Measurements from ENCODE around the gene KCTD3. TPM values are rescaled to one million over a fixed set of nuclear protein-coding genes. Genes with fewer than 3 reads are reported as not detected.

The KCTD3 gene
- total RNA-seq, 1 experiment from 2014 or later: 50.7 TPM

GRCh38 chr1:215640429-215641148 is 73.5 kb downstream of the KCTD3 start:
- Histone ChIP-seq H3K36me3 (ENCODE audit: control insufficient read depth, insufficient read depth, low read length) (no peaks in the 10 kb centered on the region), H3K4me1 (peaks cover 16% of the 10 kb centered on the region), H3K4me3 (ENCODE audit: low read depth, low read length) (no peak overlapping the region), H3K9me3 (no peaks in the 10 kb centered on the region), H3K27me3 (replicated peaks; ENCODE audit: control insufficient read depth, insufficient read depth, low read length) (no peaks in the 10 kb centered on the region)
- intact Hi-C loops (cut with micrococcal nuclease; ENCODE audit: unreplicated experiment): no loop called here
- POLR2A ChIA-PET: no interaction called here
- Mint-ChIP-seq H3K4me3 (ENCODE audit: unreplicated experiment) (no peak overlapping the region), H3K27me3 (ENCODE audit: insufficient read depth, unreplicated experiment) (no peaks in the 10 kb centered on the region), H3K36me3 (ENCODE audit: insufficient read depth, unreplicated experiment) (no peaks in the 10 kb centered on the region), H3K9me3 (ENCODE audit: unreplicated experiment) (no peaks in the 10 kb centered on the region), H3K27ac (ENCODE audit: unreplicated experiment) (no peak overlapping the region), H3K4me1 (ENCODE audit: low read depth, unreplicated experiment) (peaks cover 18% of the 10 kb centered on the region)
- DNase-seq: no peak
- TF ChIP-seq, protein P1, sequence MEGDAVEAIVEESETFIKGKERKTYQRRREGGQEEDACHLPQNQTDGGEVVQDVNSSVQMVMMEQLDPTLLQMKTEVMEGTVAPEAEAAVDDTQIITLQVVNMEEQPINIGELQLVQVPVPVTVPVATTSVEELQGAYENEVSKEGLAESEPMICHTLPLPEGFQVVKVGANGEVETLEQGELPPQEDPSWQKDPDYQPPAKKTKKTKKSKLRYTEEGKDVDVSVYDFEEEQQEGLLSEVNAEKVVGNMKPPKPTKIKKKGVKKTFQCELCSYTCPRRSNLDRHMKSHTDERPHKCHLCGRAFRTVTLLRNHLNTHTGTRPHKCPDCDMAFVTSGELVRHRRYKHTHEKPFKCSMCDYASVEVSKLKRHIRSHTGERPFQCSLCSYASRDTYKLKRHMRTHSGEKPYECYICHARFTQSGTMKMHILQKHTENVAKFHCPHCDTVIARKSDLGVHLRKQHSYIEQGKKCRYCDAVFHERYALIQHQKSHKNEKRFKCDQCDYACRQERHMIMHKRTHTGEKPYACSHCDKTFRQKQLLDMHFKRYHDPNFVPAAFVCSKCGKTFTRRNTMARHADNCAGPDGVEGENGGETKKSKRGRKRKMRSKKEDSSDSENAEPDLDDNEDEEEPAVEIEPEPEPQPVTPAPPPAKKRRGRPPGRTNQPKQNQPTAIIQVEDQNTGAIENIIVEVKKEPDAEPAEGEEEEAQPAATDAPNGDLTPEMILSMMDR (IDR thresholded peaks at IDR 0.05; ENCODE audit: insufficient read depth in 1 of 2, low read depth in 1 of 2, low read length in 1 of 2, severe bottlenecking in 1 of 2, unreplicated experiment in 1 of 2): no peak
- CTCF ChIA-PET: no interaction called here
- BruUV-seq (replicated peaks): no TSS peak

DNA sequence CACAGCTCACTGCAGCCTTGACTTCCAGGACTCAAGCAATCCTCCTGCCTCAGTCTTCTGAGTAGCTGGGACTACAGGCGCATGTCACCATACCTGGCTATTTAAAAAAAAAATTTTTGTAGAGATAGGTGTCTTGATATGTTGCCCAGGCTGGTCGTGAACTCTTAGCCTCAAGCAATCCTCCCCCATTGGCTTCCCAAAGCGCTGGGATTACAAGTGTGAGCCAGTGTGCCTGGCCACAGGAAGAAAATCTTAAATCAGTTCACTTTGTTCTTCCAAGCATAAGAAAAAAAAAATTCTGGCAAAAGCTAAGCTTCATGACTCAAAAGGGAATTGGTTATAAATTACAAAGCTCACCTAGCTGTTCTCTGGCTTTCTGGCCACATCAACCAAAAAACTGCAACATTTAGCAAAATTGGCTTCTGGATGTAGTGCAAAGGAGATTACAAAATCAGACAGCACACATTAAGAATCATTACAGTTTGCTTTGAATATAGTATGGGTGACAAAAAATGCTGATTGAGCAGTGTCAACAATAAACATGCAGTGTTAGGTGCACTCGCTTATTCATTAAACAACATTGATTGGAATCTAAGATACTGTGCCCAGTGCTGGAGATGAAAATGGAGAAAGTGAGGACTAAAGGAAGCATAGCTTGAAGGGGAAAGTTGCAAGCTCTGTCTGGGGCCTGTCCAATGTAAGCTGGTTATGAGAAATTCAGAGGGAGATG is 76.7 kb downstream of the KCTD3 start:
- no peak for DNase-seq
- H3K4me1 Mint-ChIP-seq (ENCODE audit: low read depth, unreplicated experiment): peaks cover 9% of the 10 kb centered on the region
- Histone ChIP-seq H3K9me3 (no peaks in the 10 kb centered on the region), H3K36me3 (ENCODE audit: control insufficient read depth, insufficient read depth, low read length) (no peaks in the 10 kb centered on the region), H3K27me3 (replicated peaks; ENCODE audit: control insufficient read depth, insufficient read depth, low read length) (no peaks in the 10 kb centered on the region), H3K4me1 (no peaks in the 10 kb centered on the region), H3K4me3 (ENCODE audit: low read depth, low read length) (no peak overlapping the region)
- POLR2A ChIA-PET: no interaction called here
- BruUV-seq (replicated peaks): no TSS peak
- CTCF ChIA-PET: no interaction called here
- intact Hi-C loops (cut with micrococcal nuclease; ENCODE audit: unreplicated experiment): no loop called here
- no peaks in the 10 kb centered on the region for H3K27me3 Mint-ChIP-seq (ENCODE audit: insufficient read depth, unreplicated experiment)
- no peak overlapping the region for H3K27ac Mint-ChIP-seq (ENCODE audit: unreplicated experiment)
- H3K9me3 Mint-ChIP-seq (ENCODE audit: unreplicated experiment): no peaks in the 10 kb centered on the region
- TF ChIP-seq, protein P1 (IDR thresholded peaks at IDR 0.05; ENCODE audit: insufficient read depth in 1 of 2, low read depth in 1 of 2, low read length in 1 of 2, severe bottlenecking in 1 of 2, unreplicated experiment in 1 of 2): no peak
- H3K36me3 Mint-ChIP-seq (ENCODE audit: insufficient read depth, unreplicated experiment): no peaks in the 10 kb centered on the region
- H3K4me3 Mint-ChIP-seq (ENCODE audit: unreplicated experiment): no peak overlapping the region

DNA sequence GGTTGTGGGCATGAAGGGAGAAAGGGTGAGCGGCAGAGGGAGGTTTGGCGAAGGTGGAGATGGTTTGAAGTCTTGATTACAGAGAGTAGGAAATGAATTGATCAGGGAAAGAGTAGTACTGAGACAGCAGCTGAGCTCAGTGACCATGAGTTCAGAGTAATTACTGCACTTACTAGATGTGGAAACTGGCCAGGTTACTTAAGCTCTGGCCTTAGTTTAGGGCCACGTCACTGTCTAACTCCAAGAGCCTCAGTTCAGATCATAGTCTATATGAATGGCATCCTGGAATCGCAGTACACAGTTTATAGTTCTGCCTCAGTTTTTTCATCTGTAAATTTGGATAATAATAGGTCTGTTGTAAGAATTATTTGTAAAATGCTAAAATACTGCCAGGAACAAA is 78.1 kb downstream of the KCTD3 start:
- H3K36me3 ChIP-seq (ENCODE audit: control insufficient read depth, insufficient read depth, low read length): no peaks in the 10 kb centered on the region
- no TSS peak for BruUV-seq (replicated peaks)
- CTCF ChIA-PET: no interaction called here
- no peaks in the 10 kb centered on the region for H3K36me3 Mint-ChIP-seq (ENCODE audit: insufficient read depth, unreplicated experiment)
- no peaks in the 10 kb centered on the region for H3K27me3 Mint-ChIP-seq (ENCODE audit: insufficient read depth, unreplicated experiment)
- H3K4me3 Mint-ChIP-seq (ENCODE audit: unreplicated experiment): no peak overlapping the region
- POLR2A ChIA-PET: no interaction called here
- peaks cover 9% of the 10 kb centered on the region for H3K4me1 Mint-ChIP-seq (ENCODE audit: low read depth, unreplicated experiment)
- no peaks in the 10 kb centered on the region for H3K9me3 Mint-ChIP-seq (ENCODE audit: unreplicated experiment)
- DNase-seq: no peak
- intact Hi-C loops (cut with micrococcal nuclease; ENCODE audit: unreplicated experiment): no loop called here
- TF ChIP-seq, protein P1 (IDR thresholded peaks at IDR 0.05; ENCODE audit: insufficient read depth in 1 of 2, low read depth in 1 of 2, low read length in 1 of 2, severe bottlenecking in 1 of 2, unreplicated experiment in 1 of 2): no peak
- H3K4me1 ChIP-seq: no peaks in the 10 kb centered on the region
- H3K4me3 ChIP-seq (ENCODE audit: low read depth, low read length): no peak overlapping the region
- H3K27me3 ChIP-seq (replicated peaks; ENCODE audit: control insufficient read depth, insufficient read depth, low read length): no peaks in the 10 kb centered on the region
- H3K9me3 ChIP-seq: no peaks in the 10 kb centered on the region
- H3K27ac Mint-ChIP-seq (ENCODE audit: unreplicated experiment): no peak overlapping the region
